GM19397 (cell line): ENCODE data around the gene MARCHF11.
A peak's percentile ranks its signal among the peaks of the same experiment; 100 is the strongest.

Experiments
- ATAC-seq: cut with Tn5 transposase; IDR thresholded peaks from one replicate; pipeline ENCODE4 v1.9.1; 2021; ENCODE audit warnings: mild to moderate bottlenecking, moderate library complexity; ENCODE audit not compliant: unreplicated experiment

Gene MARCHF11

GRCh38 chr5:16179511-16179935 is at the start of gene MARCHF11:
Gene MARCHF11 (minus strand): TSS chr5:16179791. CDS start chr5:16179575, 216 bp downstream.
- ATAC-seq, result no peak

- no peak for ATAC-seq
These were observed 46.3 kb upstream of the MARCHF11 start for GRCh38 chr5:16225927-16226326.

- ATAC-seq, result no peak
These were observed 12.7 kb upstream of the MARCHF11 start for GRCh38 chr5:16192311-16192710.

GRCh38 chr5:16180789-16181082 is 1.1 kb upstream of the MARCHF11 start:
- no peak for ATAC-seq

GRCh38 chr5:16179936-16180788 is 571 bp upstream of the MARCHF11 start:
- no peak for ATAC-seq

- ATAC-seq, result no peak
These were observed 732 bp downstream of the MARCHF11 start for GRCh38 chr5:16178745-16179372.

- no peak for ATAC-seq
These were observed 10.0 kb downstream of the MARCHF11 start for GRCh38 chr5:16169550-16169949.

- ATAC-seq, result peak; percentile 94
These were observed 18.9 kb downstream of the MARCHF11 start for GRCh38 chr5:16160706-16161105.

- no peak for ATAC-seq
These were observed 20.0 kb downstream of the MARCHF11 start for GRCh38 chr5:16159636-16160035.

GRCh38 chr5:16156152-16156551 is 23.4 kb downstream of the MARCHF11 start:
- no peak for ATAC-seq

GRCh38 chr5:16152601-16153568 is 26.7 kb downstream of the MARCHF11 start:
- no peak for ATAC-seq

GRCh38 chr5:16149621-16150020 is 30.0 kb downstream of the MARCHF11 start:
- no peak for ATAC-seq

- no peak for ATAC-seq
These were observed 32.3 kb downstream of the MARCHF11 start for GRCh38 chr5:16147179-16147900.

GRCh38 chr5:16144416-16144815 is 35.2 kb downstream of the MARCHF11 start:
- no peak for ATAC-seq

GRCh38 chr5:16143361-16144049 is 36.1 kb downstream of the MARCHF11 start:
- ATAC-seq, result no peak

- ATAC-seq, result no peak
These were observed 38.6 kb downstream of the MARCHF11 start for GRCh38 chr5:16140944-16141343.

- ATAC-seq, result no peak
These were observed 39.2 kb downstream of the MARCHF11 start for GRCh38 chr5:16140417-16140816.

- ATAC-seq, result no peak
These were observed 42.4 kb downstream of the MARCHF11 start for GRCh38 chr5:16137177-16137576.

- ATAC-seq, result no peak
These were observed 44.1 kb downstream of the MARCHF11 start for GRCh38 chr5:16135506-16135905.

GRCh38 chr5:16135003-16135402 is 44.6 kb downstream of the MARCHF11 start:
- no peak for ATAC-seq
